ENCODE data around the gene POLH. TPM values are rescaled to one million over a fixed set of nuclear protein-coding genes. Genes with fewer than 3 reads are reported as not detected.

POLH gene
- 16.4 and 21.5 TPM in 2 replicates for total RNA-seq

GRCh38 chr6:43575772-43576551 is at the start of gene POLH, which contains the start of gene XPO5:
TSS of gene POLH (plus strand) at chr6:43576185. CDS start at chr6:43582320, 6,135 bp downstream.
TSS of gene XPO5 (minus strand) at chr6:43576038. CDS start at chr6:43575864, 174 bp downstream.

GRCh38 chr6:43629104-43629504 is 53.1 kb downstream of the POLH start, which contains the start of gene GTPBP2:
TSS of gene GTPBP2 (minus strand) at chr6:43629264. CDS start at chr6:43629162, 102 bp downstream.

DNA sequence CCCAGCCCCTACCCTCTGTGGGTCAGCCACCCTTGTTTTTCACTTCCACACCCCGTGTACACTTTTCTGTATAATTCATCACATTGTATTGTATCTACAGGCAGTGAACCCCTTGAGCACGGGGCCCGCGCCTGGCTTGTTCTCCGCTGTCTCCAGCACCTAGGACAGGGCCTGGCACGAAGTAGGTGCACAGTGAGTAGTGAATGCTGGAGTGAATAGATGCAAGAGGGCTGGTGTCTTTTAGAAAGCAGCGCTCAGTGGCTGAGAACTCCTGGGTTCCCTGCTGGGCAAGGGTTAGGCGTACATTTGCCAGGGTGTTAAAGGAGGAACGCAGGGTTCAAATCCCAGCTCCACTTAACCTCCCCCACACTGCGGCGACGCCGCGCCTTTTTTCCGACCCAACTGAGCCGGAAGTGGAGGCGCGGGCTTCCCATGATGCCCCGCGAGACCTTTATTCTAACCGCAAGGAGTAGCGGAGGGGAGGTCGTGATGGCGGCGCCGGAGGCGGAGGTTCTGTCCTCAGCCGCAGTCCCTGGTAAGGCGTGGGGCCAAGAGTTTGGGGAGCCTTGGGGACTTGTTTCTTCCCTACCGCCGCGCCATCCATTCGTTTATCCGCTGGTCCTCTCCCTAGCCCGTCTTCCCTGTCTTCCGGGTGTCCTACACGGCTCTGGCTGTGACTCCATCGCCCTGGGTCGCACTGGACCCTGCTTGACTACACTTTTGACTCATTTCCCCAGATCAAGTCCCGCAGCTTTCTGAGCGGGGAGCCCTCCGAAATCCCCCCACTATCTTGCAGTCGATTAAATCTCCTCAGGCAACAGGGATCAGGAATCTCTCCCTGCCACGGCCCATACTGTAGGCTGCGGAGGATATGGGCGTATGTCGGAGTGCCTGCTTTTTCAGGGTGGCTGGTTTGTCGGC is 59.7 kb downstream of the POLH start, which contains the start of gene MAD2L1BP:
Gene MAD2L1BP (plus strand): TSS at position 454 of the 921 bp plus-strand sequence. CDS start 36 bp downstream, at position 490.

GRCh38 chr6:43644940-43645612 is 69.1 kb downstream of the POLH start, which contains the start of gene RSPH9:
TSS of gene RSPH9 (plus strand) at chr6:43645036. CDS start at chr6:43645099, 63 bp downstream.

Other genes starting within 250 kb of the POLH start
- 3.4 and 4.5 TPM in 2 replicates for gene ZNF318, start 206.5 kb upstream of the POLH start, total RNA-seq
- 16.5 and 17.3 TPM in 2 replicates for gene ABCC10, start 148.6 kb upstream of the POLH start, total RNA-seq
- gene DLK2, start 120.6 kb upstream of the POLH start, total RNA-seq: 0.28 and 0.37 TPM in 2 replicates
- gene TJAP1, start 98.6 kb upstream of the POLH start, total RNA-seq: 7.4 and 9.3 TPM in 2 replicates
- 0.28 and 0.65 TPM in 2 replicates for gene LRRC73, start 65.8 kb upstream of the POLH start, total RNA-seq
- gene YIPF3, start 59.3 kb upstream of the POLH start, total RNA-seq: 120 and 141 TPM in 2 replicates
- 23.9 and 28.4 TPM in 2 replicates for gene POLR1C, start 59.1 kb upstream of the POLH start, total RNA-seq
- gene XPO5, start 147 bp upstream of the POLH start, total RNA-seq: 15.6 and 19.1 TPM in 2 replicates
- gene GTPBP2, start 53.1 kb downstream of the POLH start, total RNA-seq: 49.7 and 65.1 TPM in 2 replicates
- 15.8 and 17.9 TPM in 2 replicates for gene MAD2L1BP, start 59.7 kb downstream of the POLH start, total RNA-seq
- gene RSPH9, start 68.9 kb downstream of the POLH start, total RNA-seq: 0.85 and 1.0 TPM in 2 replicates
- 35.8 and 46.6 TPM in 2 replicates for gene MRPS18A, start 111.6 kb downstream of the POLH start, total RNA-seq
- gene VEGFA, start 194.0 kb downstream of the POLH start, total RNA-seq: 160 and 284 TPM in 2 replicates

All from smooth muscle cell of bladder (primary cell).